HG02623 (cell line): Measurements from ENCODE around the gene CDH11.

Experiments used
- ATAC-seq: cut with Tn5 transposase; IDR thresholded peaks from one replicate; pipeline ENCODE4 v1.9.1; 2021; ENCODE audit warnings: moderate library complexity; ENCODE audit not compliant: unreplicated experiment

The CDH11 gene

GRCh38 chr16:65121870-65122723 lies at the start of gene CDH11:
Gene CDH11 (minus strand): TSS chr16:65122063. CDS start chr16:65004869, 117,194 bp downstream.
- ATAC-seq = no peak

GRCh38 chr16:65154321-65154720 lies 32.5 kb upstream of the CDH11 start:
- ATAC-seq = no peak

- no peak for ATAC-seq
These were observed 31.7 kb upstream of the CDH11 start for GRCh38 chr16:65153365-65154105.

GRCh38 chr16:65148804-65149203 lies 26.9 kb upstream of the CDH11 start:
- no peak for ATAC-seq

GRCh38 chr16:65142276-65142675 lies 20.4 kb upstream of the CDH11 start:
- no peak for ATAC-seq

GRCh38 chr16:65136681-65137080 lies 14.8 kb upstream of the CDH11 start:
- ATAC-seq = no peak

GRCh38 chr16:65126845-65127624 lies 5.2 kb upstream of the CDH11 start:
- no peak for ATAC-seq

- ATAC-seq = no peak
These were observed 4.0 kb upstream of the CDH11 start for GRCh38 chr16:65125871-65126270.

GRCh38 chr16:65125322-65125721 lies 3.5 kb upstream of the CDH11 start:
- no peak for ATAC-seq

- ATAC-seq = no peak
These were observed 2.7 kb upstream of the CDH11 start for GRCh38 chr16:65124596-65124995.

GRCh38 chr16:65124212-65124548 lies 2.3 kb upstream of the CDH11 start:
- ATAC-seq = no peak

GRCh38 chr16:65123396-65124211 lies 1.7 kb upstream of the CDH11 start:
- no peak for ATAC-seq

GRCh38 chr16:65122724-65123395 lies 997 bp upstream of the CDH11 start:
- no peak for ATAC-seq

- no peak for ATAC-seq
These were observed 787 bp downstream of the CDH11 start for GRCh38 chr16:65120831-65121721.

GRCh38 chr16:65120461-65120830 lies 1.4 kb downstream of the CDH11 start:
- no peak for ATAC-seq

GRCh38 chr16:65119901-65120401 lies 1.9 kb downstream of the CDH11 start:
- ATAC-seq = no peak

GRCh38 chr16:65119435-65119834 lies 2.4 kb downstream of the CDH11 start:
- ATAC-seq = no peak

- ATAC-seq = no peak
These were observed 3.0 kb downstream of the CDH11 start for GRCh38 chr16:65118871-65119270.
